ENCODE measurements around the gene KCNMB1.
"Not testable (repeated sequence)": the region's sequence is repeated elsewhere in the genome, so short reads cannot be mapped to it uniquely, and the experiment has no call there.

Gene KCNMB1

GRCh38 chr5:170376526-170376925, 12.6 kb downstream of the KCNMB1 start:
- DNase-seq (ENCODE audit: low read depth), result not testable (repeated sequence)

GRCh38 chr5:170375283-170375682, 13.9 kb downstream of the KCNMB1 start:
- no peak for DNase-seq (ENCODE audit: low read depth)

- peak; percentile 7 for DNase-seq (ENCODE audit: low read depth)
Observed at GRCh38 chr5:170372971-170373370, 16.2 kb downstream of the KCNMB1 start.

GRCh38 chr5:170368586-170368985, 20.6 kb downstream of the KCNMB1 start:
- DNase-seq (ENCODE audit: low read depth), result no peak

GRCh38 chr5:170366276-170366675, 22.9 kb downstream of the KCNMB1 start:
- no peak for DNase-seq (ENCODE audit: low read depth)

- no peak for DNase-seq (ENCODE audit: low read depth)
Observed at GRCh38 chr5:170365831-170366230, 23.3 kb downstream of the KCNMB1 start.

GRCh38 chr5:170365011-170365410, 24.2 kb downstream of the KCNMB1 start:
- DNase-seq (ENCODE audit: low read depth), result no peak

- DNase-seq (ENCODE audit: low read depth), result no peak
Observed at GRCh38 chr5:170363671-170364070, 25.5 kb downstream of the KCNMB1 start.

- no peak for DNase-seq (ENCODE audit: low read depth)
Observed at GRCh38 chr5:170362656-170363055, 26.5 kb downstream of the KCNMB1 start.

- no peak for DNase-seq (ENCODE audit: low read depth)
Observed at GRCh38 chr5:170362102-170362501, 27.1 kb downstream of the KCNMB1 start.

GRCh38 chr5:170361616-170362015, 27.6 kb downstream of the KCNMB1 start:
- DNase-seq (ENCODE audit: low read depth), result no peak

GRCh38 chr5:170361116-170361515, 28.1 kb downstream of the KCNMB1 start:
- no peak for DNase-seq (ENCODE audit: low read depth)

- no peak for DNase-seq (ENCODE audit: low read depth)
Observed at GRCh38 chr5:170360709-170361108, 28.5 kb downstream of the KCNMB1 start.

GRCh38 chr5:170357955-170358444, 31.2 kb downstream of the KCNMB1 start:
- DNase-seq (ENCODE audit: low read depth), result no peak

- no peak for DNase-seq (ENCODE audit: low read depth)
Observed at GRCh38 chr5:170355601-170356098, 33.5 kb downstream of the KCNMB1 start.

- DNase-seq (ENCODE audit: low read depth), result no peak
Observed at GRCh38 chr5:170353961-170354360, 35.2 kb downstream of the KCNMB1 start.

- DNase-seq (ENCODE audit: low read depth), result no peak
Observed at GRCh38 chr5:170353011-170353761, 36.0 kb downstream of the KCNMB1 start.

- no peak for DNase-seq (ENCODE audit: low read depth)
Observed at GRCh38 chr5:170348137-170348633, 41.0 kb downstream of the KCNMB1 start.

GRCh38 chr5:170347022-170347567, 42.1 kb downstream of the KCNMB1 start:
- no peak for DNase-seq (ENCODE audit: low read depth)

GRCh38 chr5:170345971-170346370, 43.2 kb downstream of the KCNMB1 start:
- no peak for DNase-seq (ENCODE audit: low read depth)

- DNase-seq (ENCODE audit: low read depth), result no peak
Observed at GRCh38 chr5:170343177-170343576, 46.0 kb downstream of the KCNMB1 start.

- no peak for DNase-seq (ENCODE audit: low read depth)
Observed at GRCh38 chr5:170342153-170342725, 46.9 kb downstream of the KCNMB1 start.

GRCh38 chr5:170341545-170341944, 47.6 kb downstream of the KCNMB1 start:
- no peak for DNase-seq (ENCODE audit: low read depth)
